HepG2 (cell line): ENCODE measurements around the gene NR2C1.

Experiments used
- ELF4 ChIP-seq: sonication (generic); formaldehyde crosslinking; IDR thresholded peaks from 2 replicates; pipeline ENCODE4 v1.5.0; 2020; ENCODE audit warnings: missing genetic modification reagents, mild to moderate bottlenecking, moderate library complexity, borderline replicate concordance
- PREB ChIP-seq: sonication (generic); formaldehyde crosslinking; IDR thresholded peaks from 2 replicates; pipeline ENCODE4 v1.4.0; 2020; ENCODE audit warnings: missing genetic modification reagents
- RFX3 ChIP-seq: IDR thresholded peaks from 2 replicates; pipeline ENCODE4 v1.6.1; 2016; ENCODE audit warnings: missing biosample characterization, missing genetic modification reagents
- ZNF747 ChIP-seq: sonication (generic); formaldehyde crosslinking; IDR thresholded peaks from 2 replicates; pipeline ENCODE4 v1.8.1; 2023; ENCODE audit warnings: missing genetic modification reagents, mild to moderate bottlenecking, borderline replicate concordance

GRCh38 chr12:95066091-95066855, 7.1 kb downstream of the NR2C1 start:
- no peak for TF ChIP-seq RFX3
- TF ChIP-seq PREB (CRISPR knock-in tag): no peak
- no peak for TF ChIP-seq ELF4 (CRISPR knock-in tag)
- TF ChIP-seq ZNF747 (CRISPR knock-in tag): no peak
